Esophagus squamous epithelium (tissue), 5 donors: ENCODE data around the gene ICA1. TPM values are rescaled to one million over a fixed set of nuclear protein-coding genes. Genes with fewer than 3 reads are reported as not detected.

ENCODE experiments used
- DNase-seq: peaks from one replicate; lab custom pipeline; 2025; lab: John Stamatoyannopoulos, UW
- H3K27ac ChIP-seq, 4 donors: fragments of 200-600 bp; sonication (generic); one replicate each; pipeline ENCODE4 v1.5.1; 2016 to 2019; ENCODE audit warnings: mild to moderate bottlenecking in 1 of 4
- H3K27me3 ChIP-seq, 4 donors: fragments of 200-600 bp; sonication (generic); 1 replicate in 3 of 4; 2 replicates in 1 of 4; pipeline versions ENCODE4 v1.5.1 to v1.6.0; 2017 to 2021; ENCODE audit warnings: antibody characterized with exemption in 1 of 4
- H3K36me3 ChIP-seq, 3 donors: fragments of 200-600 bp; sonication (generic); one replicate each; pipeline ENCODE4 v1.5.1; 2016 to 2019
- H3K4me1 ChIP-seq, 3 donors: fragments of 200-600 bp; sonication (generic); one replicate each; pipeline ENCODE4 v1.5.1; 2017 to 2019
- H3K4me3 ChIP-seq, 4 donors: fragments of 200-600 bp; sonication (generic); 1 replicate in 3 of 4; 2 replicates in 1 of 4; pipeline ENCODE4 v1.5.1; 2016 to 2019; ENCODE audit warnings: mild to moderate bottlenecking in 2 of 4, moderate library complexity in 1 of 4
- H3K9me3 ChIP-seq, 3 donors: fragments of 200-600 bp; sonication (generic); one replicate each; pipeline ENCODE4 v1.5.1; 2016 to 2019
- POLR2A ChIP-seq, 4 donors: fragments of 450-650 bp; IDR thresholded peaks; one replicate each; pipeline ENCODE4 v1.6.1; 2017; ENCODE audit warnings: antibody characterized with exemption in 4 of 4, mild to moderate bottlenecking in 4 of 4, moderate library complexity in 3 of 4
- WGBS, 2 donors: methylation state at CpG; one replicate each; pipeline ENCODE4 v1.1.5; 2018; 5-methylcytosine and 5-hydroxymethylcytosine counted together
- intact Hi-C: fragments of 100-400 bp; cut with DNase I; formaldehyde crosslinking; loops from one replicate; pipeline ENCODE4 v1.15.0; 2022
- total RNA-seq, 4 donors: library from RNA; depleted of rRNA; stranded (reverse); fragments of >200 nt; gene quantifications; one replicate each; pipeline ENCODE4 v1.1.0, GENCODE V29; 2016
- TF ChIP-seq, protein P1 (sequence below), 6 experiments: fragments of 450-650 bp in 4 of 6; fragments of 200-600 bp in 2 of 6; sonication (generic) in 2 of 6; IDR thresholded peaks; one replicate each; pipeline ENCODE4 v1.5.1; 2016 to 2019; ENCODE audit warnings: antibody characterized with exemption in 6 of 6, mild to moderate bottlenecking in 4 of 6, moderate library complexity in 4 of 6
- donor health status: DM: yes; HTN: yes; CAD: no.

ICA1 gene
- 10 to 100 TPM in 1 of 4 donors, 1 to 10 TPM in 3; 5.6 to 12.6 (median 9.6) TPM for total RNA-seq

DNA sequence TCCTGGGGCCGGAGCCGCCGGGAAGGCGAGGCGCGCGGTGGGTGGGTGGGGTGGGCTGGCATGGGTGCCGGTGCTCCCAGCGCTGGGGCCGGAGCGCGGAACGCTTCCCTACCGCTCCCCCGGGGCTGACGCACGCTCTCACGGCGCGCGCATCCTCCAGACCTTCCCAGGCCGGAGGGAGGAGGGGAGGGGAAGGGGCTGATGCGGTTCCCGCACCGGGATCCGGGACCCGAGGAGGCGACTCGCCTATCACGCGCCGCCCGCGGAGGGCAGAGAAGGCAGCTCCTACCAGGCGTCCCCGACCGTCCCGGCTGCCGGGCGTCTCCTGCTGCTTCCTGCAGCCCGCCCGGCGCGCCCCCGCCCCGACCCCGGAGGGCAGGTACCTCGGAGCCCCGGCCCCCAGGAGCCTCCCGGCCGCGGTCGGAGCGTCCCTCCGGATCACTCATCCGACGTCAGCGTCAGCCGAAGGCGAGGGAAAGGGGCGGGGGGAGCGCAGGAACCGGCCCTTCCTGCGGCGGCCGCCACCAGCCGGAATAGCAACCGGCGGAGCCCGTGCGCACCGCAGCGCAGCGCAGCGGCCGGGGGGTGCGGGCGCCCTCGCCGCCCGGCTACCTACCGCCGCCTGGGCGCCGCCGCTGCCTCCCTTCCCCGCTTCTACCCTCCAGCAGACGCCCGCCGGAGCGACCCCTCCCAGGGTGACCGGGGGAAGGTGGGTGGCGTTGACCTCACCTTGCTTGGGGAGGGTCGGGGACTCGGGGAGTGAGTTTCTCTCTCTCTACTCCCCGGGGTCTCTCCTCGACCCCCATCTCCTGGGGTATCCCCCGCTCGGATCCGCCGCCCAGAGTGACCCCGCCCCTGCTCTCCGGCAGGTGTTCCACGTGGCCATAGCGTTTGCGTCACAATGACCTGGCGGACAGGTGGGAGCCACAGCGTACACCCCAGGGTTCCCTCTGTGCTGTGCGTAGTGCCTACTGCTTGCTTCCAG lies at the start of gene ICA1:
TSS of gene ICA1 (minus strand) at position 457 of the 985 bp plus-strand sequence. CDS start 26,241 bp downstream, outside the sequence.
- Histone ChIP-seq H3K27me3 (peaks cover 0 to 33% (median 0%) of the 10 kb centered on the region in 4 donors), H3K4me1 (peaks cover 0 to 22% (median 0%) of the 10 kb centered on the region in 3 donors), H3K9me3 (no peaks in the 10 kb centered on the region), H3K27ac (peak within 1 kb of the TSS; percentile 73 to 87 (median 84)), H3K36me3 (no peaks in the 10 kb centered on the region), H3K4me3 (peak within 1 kb of the TSS; percentile 60 to 90 (median 74))
- intact Hi-C loops = no loop called here
- no peak for DNase-seq
- TF ChIP-seq, protein P1, sequence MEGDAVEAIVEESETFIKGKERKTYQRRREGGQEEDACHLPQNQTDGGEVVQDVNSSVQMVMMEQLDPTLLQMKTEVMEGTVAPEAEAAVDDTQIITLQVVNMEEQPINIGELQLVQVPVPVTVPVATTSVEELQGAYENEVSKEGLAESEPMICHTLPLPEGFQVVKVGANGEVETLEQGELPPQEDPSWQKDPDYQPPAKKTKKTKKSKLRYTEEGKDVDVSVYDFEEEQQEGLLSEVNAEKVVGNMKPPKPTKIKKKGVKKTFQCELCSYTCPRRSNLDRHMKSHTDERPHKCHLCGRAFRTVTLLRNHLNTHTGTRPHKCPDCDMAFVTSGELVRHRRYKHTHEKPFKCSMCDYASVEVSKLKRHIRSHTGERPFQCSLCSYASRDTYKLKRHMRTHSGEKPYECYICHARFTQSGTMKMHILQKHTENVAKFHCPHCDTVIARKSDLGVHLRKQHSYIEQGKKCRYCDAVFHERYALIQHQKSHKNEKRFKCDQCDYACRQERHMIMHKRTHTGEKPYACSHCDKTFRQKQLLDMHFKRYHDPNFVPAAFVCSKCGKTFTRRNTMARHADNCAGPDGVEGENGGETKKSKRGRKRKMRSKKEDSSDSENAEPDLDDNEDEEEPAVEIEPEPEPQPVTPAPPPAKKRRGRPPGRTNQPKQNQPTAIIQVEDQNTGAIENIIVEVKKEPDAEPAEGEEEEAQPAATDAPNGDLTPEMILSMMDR (IDR thresholded peaks at IDR 0.05) = no peak
- TF ChIP-seq POLR2A (IDR thresholded peaks at IDR 0.05) = peak in 2 of 4 donors; percentile 20 to 58
- 0 to 10% methylated on average over 5 to 6 of the region's 109 CpGs for WGBS, 2 donors

- Histone ChIP-seq H3K4me3 (no peak overlapping the region), H3K27me3 (no peaks in the 10 kb centered on the region), H3K4me1 (no peaks in the 10 kb centered on the region), H3K9me3 (peaks cover 0 to 6% (median 0%) of the 10 kb centered on the region in 3 donors), H3K36me3 (no peaks in the 10 kb centered on the region), H3K27ac (no peak overlapping the region)
- DNase-seq = no peak
- 67 to 88% methylated on average over 1 of the region's 1 CpG for WGBS, 2 donors
- TF ChIP-seq, protein P1 (IDR thresholded peaks at IDR 0.05) = no peak
- TF ChIP-seq POLR2A (IDR thresholded peaks at IDR 0.05) = no peak
- intact Hi-C loops = no loop called here
Measured at GRCh38 chr7:8310876-8311275, 48.9 kb upstream of the ICA1 start.

- WGBS, 2 donors = 72 to 85% methylated on average over 6 to 10 of the region's 10 CpGs
- Histone ChIP-seq H3K27me3 (no peaks in the 10 kb centered on the region), H3K9me3 (no peaks in the 10 kb centered on the region), H3K4me3 (no peak overlapping the region), H3K27ac (no peak overlapping the region), H3K36me3 (no peaks in the 10 kb centered on the region), H3K4me1 (no peaks in the 10 kb centered on the region)
- DNase-seq = no peak
- intact Hi-C loops = no loop called here
- no peak for TF ChIP-seq POLR2A (IDR thresholded peaks at IDR 0.05)
- TF ChIP-seq, protein P1 (IDR thresholded peaks at IDR 0.05) = no peak
Measured at GRCh38 chr7:8305625-8306388, 43.8 kb upstream of the ICA1 start.

DNA sequence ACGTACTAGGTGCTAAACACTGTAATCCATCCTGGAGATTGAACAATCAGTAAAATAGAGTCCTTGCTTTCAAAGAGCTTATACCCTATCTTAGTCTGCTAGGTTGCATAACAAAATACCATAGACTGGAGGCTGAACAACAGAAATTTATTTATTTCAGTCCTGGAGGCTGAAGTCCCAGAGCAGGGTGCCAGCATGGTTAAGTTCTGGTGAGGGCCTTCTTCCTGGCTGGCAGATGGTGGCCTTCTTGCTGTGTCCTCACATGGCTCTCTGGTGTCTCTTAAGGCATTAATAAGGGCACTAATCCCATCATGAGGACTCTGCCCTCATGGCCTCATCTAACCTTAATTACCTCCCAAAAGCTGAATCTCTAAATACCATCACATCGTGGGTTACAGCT lies 43.1 kb upstream of the ICA1 start:
- H3K9me3 ChIP-seq = no peaks in the 10 kb centered on the region
- 62 to 81% methylated on average over 2 of the region's 2 CpGs for WGBS, 2 donors
- no peaks in the 10 kb centered on the region for H3K27me3 ChIP-seq
- TF ChIP-seq, protein P1 (IDR thresholded peaks at IDR 0.05) = no peak
- no peak for TF ChIP-seq POLR2A (IDR thresholded peaks at IDR 0.05)
- H3K4me3 ChIP-seq = no peak overlapping the region
- H3K4me1 ChIP-seq = no peaks in the 10 kb centered on the region
- no peak for DNase-seq
- H3K36me3 ChIP-seq = no peaks in the 10 kb centered on the region
- intact Hi-C loops = no loop called here
- H3K27ac ChIP-seq = no peak overlapping the region
